ENCODE data around the gene MAB21L4. TPM values are rescaled to one million over a fixed set of nuclear protein-coding genes. Genes with fewer than 3 reads are reported as not detected.

The MAB21L4 gene
- total RNA-seq = not detected in 2 replicates
- long read RNA-seq = 0 reads

DNA sequence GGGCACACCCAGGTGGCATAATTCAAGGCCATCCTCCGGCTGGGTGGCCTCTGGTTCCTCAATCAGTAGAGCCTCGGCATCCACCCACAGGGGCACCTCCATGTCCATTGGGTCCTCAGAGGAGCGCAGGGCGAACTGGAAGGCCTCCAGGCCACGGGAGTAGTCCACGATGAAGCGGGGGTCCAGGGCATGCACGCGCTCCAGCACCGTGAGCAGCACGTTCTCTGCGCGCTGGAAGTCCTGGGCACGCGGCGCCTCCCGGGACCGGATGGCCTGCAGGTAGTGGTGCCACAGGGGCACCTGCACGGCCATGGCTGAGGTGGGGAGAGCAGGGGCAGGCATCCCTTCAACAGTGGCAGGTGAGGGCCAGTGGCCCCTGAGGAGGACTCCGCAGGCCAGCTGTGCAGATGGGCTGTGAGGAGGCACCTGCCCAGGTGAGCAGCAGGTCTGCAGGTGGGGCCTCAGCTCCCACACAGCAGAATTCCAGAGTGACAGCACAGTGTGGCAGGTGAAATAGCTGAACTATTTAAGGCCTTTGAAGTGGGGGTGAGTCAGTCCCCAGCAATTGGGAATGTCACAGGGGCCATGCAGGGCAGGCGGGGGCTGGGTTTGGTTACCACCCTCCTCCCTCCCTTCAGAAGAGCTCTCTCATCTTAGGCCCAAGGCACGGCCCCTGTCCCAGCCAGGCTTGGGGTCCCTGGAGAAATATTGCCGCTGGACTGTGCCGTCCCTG lies at the start of gene MAB21L4:
Gene MAB21L4, minus strand, starts transcription at position 501 of the 733 bp plus-strand sequence. Its CDS starts 159 bp downstream, at position 342.
- Mint-ChIP-seq H3K36me3 (ENCODE audit: unreplicated experiment) (no peaks in the 10 kb centered on the region), H3K4me1 (ENCODE audit: unreplicated experiment) (peaks cover 2% of the 10 kb centered on the region), H3K27me3 (ENCODE audit: unreplicated experiment) (no peaks in the 10 kb centered on the region), H3K9me3 (ENCODE audit: unreplicated experiment) (peaks cover 3% of the 10 kb centered on the region), H3K27ac (ENCODE audit: unreplicated experiment) (no peak within 1 kb of the TSS), H3K4me3 (ENCODE audit: unreplicated experiment) (no peak within 1 kb of the TSS)
- TF ChIP-seq, protein P1, sequence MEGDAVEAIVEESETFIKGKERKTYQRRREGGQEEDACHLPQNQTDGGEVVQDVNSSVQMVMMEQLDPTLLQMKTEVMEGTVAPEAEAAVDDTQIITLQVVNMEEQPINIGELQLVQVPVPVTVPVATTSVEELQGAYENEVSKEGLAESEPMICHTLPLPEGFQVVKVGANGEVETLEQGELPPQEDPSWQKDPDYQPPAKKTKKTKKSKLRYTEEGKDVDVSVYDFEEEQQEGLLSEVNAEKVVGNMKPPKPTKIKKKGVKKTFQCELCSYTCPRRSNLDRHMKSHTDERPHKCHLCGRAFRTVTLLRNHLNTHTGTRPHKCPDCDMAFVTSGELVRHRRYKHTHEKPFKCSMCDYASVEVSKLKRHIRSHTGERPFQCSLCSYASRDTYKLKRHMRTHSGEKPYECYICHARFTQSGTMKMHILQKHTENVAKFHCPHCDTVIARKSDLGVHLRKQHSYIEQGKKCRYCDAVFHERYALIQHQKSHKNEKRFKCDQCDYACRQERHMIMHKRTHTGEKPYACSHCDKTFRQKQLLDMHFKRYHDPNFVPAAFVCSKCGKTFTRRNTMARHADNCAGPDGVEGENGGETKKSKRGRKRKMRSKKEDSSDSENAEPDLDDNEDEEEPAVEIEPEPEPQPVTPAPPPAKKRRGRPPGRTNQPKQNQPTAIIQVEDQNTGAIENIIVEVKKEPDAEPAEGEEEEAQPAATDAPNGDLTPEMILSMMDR (IDR thresholded peaks at IDR 0.05) = no peak
- DNase-seq (ENCODE audit: extremely low spot score, unreplicated experiment) = no peak

GRCh38 chr2:240936106-240936505 lies 40.1 kb upstream of the MAB21L4 start:
- Mint-ChIP-seq H3K27ac (ENCODE audit: unreplicated experiment) (no peak overlapping the region), H3K4me3 (ENCODE audit: unreplicated experiment) (no peak overlapping the region), H3K27me3 (ENCODE audit: unreplicated experiment) (peaks cover 42% of the 10 kb centered on the region), H3K4me1 (ENCODE audit: unreplicated experiment) (no peaks in the 10 kb centered on the region), H3K9me3 (ENCODE audit: unreplicated experiment) (peaks cover 11% of the 10 kb centered on the region), H3K36me3 (ENCODE audit: unreplicated experiment) (no peaks in the 10 kb centered on the region)
- TF ChIP-seq, protein P1 (IDR thresholded peaks at IDR 0.05) = no peak
- no peak for DNase-seq (ENCODE audit: extremely low spot score, unreplicated experiment)

GRCh38 chr2:240935103-240935876 lies 39.3 kb upstream of the MAB21L4 start:
- H3K9me3 Mint-ChIP-seq (ENCODE audit: unreplicated experiment) = peaks cover 11% of the 10 kb centered on the region
- H3K27me3 Mint-ChIP-seq (ENCODE audit: unreplicated experiment) = peaks cover 34% of the 10 kb centered on the region
- peak; percentile 83 for DNase-seq (ENCODE audit: extremely low spot score, unreplicated experiment)
- H3K4me3 Mint-ChIP-seq (ENCODE audit: unreplicated experiment) = no peak overlapping the region
- H3K4me1 Mint-ChIP-seq (ENCODE audit: unreplicated experiment) = no peaks in the 10 kb centered on the region
- TF ChIP-seq, protein P1 (IDR thresholded peaks at IDR 0.05) = no peak
- H3K27ac Mint-ChIP-seq (ENCODE audit: unreplicated experiment) = no peak overlapping the region
- no peaks in the 10 kb centered on the region for H3K36me3 Mint-ChIP-seq (ENCODE audit: unreplicated experiment)

GRCh38 chr2:240934701-240935102 lies 38.7 kb upstream of the MAB21L4 start:
- no peak overlapping the region for H3K27ac Mint-ChIP-seq (ENCODE audit: unreplicated experiment)

More at GRCh38 chr2:240934701-240935102, 38.7 kb upstream of the MAB21L4 start:
- H3K9me3 Mint-ChIP-seq (ENCODE audit: unreplicated experiment) = peaks cover 11% of the 10 kb centered on the region
- TF ChIP-seq, protein P1 (IDR thresholded peaks at IDR 0.05) = no peak
- peak; percentile 82 for DNase-seq (ENCODE audit: extremely low spot score, unreplicated experiment)
- peaks cover 29% of the 10 kb centered on the region for H3K27me3 Mint-ChIP-seq (ENCODE audit: unreplicated experiment)
- H3K36me3 Mint-ChIP-seq (ENCODE audit: unreplicated experiment) = no peaks in the 10 kb centered on the region
- H3K4me1 Mint-ChIP-seq (ENCODE audit: unreplicated experiment) = no peaks in the 10 kb centered on the region
- H3K4me3 Mint-ChIP-seq (ENCODE audit: unreplicated experiment) = no peak overlapping the region

Measured in osteocyte (in vitro differentiated cells).